LNCaP clone FGC (cell line): ENCODE measurements around the gene ADCYAP1.

Experiments used
- DNase-seq: peaks from one replicate; pipeline ENCODE4 v3.0.0-alpha.2; 2011; ENCODE audit warnings: low read depth
- H3K4me3 ChIP-seq: 2 replicates; pipeline ENCODE4 v1.5.1; 2011; ENCODE audit warnings: mild to moderate bottlenecking, low read depth, low read length, control low read depth
- CTCF ChIP-seq: IDR thresholded peaks from 2 replicates; pipeline ENCODE4 v1.5.1; 2012; ENCODE audit warnings: mild to moderate bottlenecking; ENCODE audit not compliant: control insufficient read depth, insufficient read depth; ENCODE audit errors: extremely low read depth

Gene ADCYAP1

GRCh38 chr18:923144-923866, 18.6 kb downstream of the ADCYAP1 start:
- DNase-seq = no peak
- TF ChIP-seq CTCF = no peak
- no peak overlapping the region for H3K4me3 ChIP-seq

DNA sequence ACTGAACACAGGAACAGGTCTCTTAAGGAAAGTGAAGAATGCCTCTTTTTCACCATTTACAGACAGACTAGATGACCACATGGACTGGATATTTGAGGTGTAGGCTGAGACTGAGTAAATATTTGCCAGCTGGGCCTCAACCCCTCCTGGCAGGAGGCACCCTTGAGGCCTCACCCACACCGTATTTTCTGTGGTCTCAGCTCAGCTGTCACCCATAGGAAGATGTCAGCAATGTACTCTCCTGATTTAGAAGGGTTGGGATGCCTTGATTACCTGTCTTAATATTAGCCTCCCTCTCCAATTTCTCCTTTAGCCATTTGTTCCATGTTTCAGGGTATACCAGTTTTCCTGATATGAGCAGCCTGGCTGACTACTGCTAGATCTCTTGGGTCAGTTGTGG, 20.3 kb downstream of the ADCYAP1 start:
- no peak for DNase-seq
- H3K4me3 ChIP-seq = no peak overlapping the region
- TF ChIP-seq CTCF = no peak

GRCh38 chr18:926946-927345, 22.3 kb downstream of the ADCYAP1 start:
- no peak for DNase-seq
- H3K4me3 ChIP-seq = no peak overlapping the region
- TF ChIP-seq CTCF = no peak

GRCh38 chr18:933082-933481, 28.4 kb downstream of the ADCYAP1 start:
- TF ChIP-seq CTCF = no peak
- no peak for DNase-seq
- no peak overlapping the region for H3K4me3 ChIP-seq

DNA sequence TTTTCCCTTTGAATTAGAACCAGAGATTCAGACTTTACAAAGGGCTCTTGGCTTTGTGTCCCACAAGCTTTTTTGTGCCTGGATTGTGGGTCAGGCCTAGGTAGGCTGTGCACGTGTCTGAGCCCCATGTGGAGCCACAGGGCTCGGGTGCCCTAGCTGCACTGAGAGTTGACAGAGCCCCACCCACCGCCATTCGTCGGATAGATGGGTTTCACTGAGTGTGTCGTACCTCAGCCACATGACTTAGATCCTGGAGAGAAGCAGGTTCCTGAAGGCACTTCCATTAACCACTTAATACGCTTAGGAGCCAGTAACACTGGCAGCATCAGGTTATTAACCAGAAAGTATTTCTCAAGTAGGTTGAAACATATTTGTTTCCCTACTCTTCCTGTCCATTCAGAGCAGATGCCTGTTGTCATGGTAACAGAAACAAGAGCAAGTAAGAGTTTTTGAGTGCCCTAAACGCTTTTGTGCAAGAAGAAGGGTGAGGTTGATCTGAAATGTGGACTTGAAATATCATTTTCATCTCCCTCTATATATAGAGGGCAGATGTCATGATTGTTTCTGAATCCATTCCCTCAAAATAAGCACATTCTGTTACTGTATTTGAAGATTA, 30.0 kb downstream of the ADCYAP1 start:
- no peak for TF ChIP-seq CTCF
- no peak for DNase-seq

GRCh38 chr18:936941-937340, 32.3 kb downstream of the ADCYAP1 start:
- no peak for DNase-seq
- H3K4me3 ChIP-seq = no peak overlapping the region
- no peak for TF ChIP-seq CTCF

More for the DNA sequence above, 30.0 kb downstream of the ADCYAP1 start:
- no peak overlapping the region for H3K4me3 ChIP-seq
